OCI-LY7 (cell line): ENCODE data around the gene FXYD2.

Source experiments
- CTCF ChIP-seq: fragments of 200-600 bp; sonication (generic); conservative IDR thresholded peaks from 2 replicates; pipeline ENCODE4 v1.5.1; 2014; ENCODE audit warnings: mild to moderate bottlenecking, antibody characterized with exemption, low read length, moderate library complexity, mixed read lengths
- EZH2phosphoT487 ChIP-seq: fragments of 200-600 bp; sonication (generic); IDR thresholded peaks from 2 replicates; pipeline ENCODE4 v1.6.1; 2018; ENCODE audit warnings: low read depth, borderline replicate concordance, mild to moderate bottlenecking, mixed run types, antibody characterized with exemption, low read length, moderate library complexity, mixed read lengths

GRCh38 chr11:117809236-117810055 is 15.1 kb downstream of the FXYD2 start:
- TF ChIP-seq CTCF: no peak
- no peak for TF ChIP-seq EZH2phosphoT487
